Gastrocnemius medialis (tissue), 4 donors: ENCODE measurements around the gene GTF3C4. TPM values are rescaled to one million over a fixed set of nuclear protein-coding genes. Genes with fewer than 3 reads are reported as not detected.

Source experiments
- ATAC-seq, 2 donors: fragments of 150-250 bp; one replicate each; pipeline ENCODE4 v1.9.1; 2016
- DNase-seq, 2 donors: peaks; one replicate each; pipeline ENCODE4 v3.0.0-alpha.2; 2019
- H3K27ac ChIP-seq, 4 donors: fragments of 200-600 bp; sonication (generic); 1 replicate in 1 of 4; 2 replicates in 3 of 4; pipeline ENCODE4 v1.5.1; 2016 to 2018; ENCODE audit warnings: mild to moderate bottlenecking in 2 of 4, moderate library complexity in 1 of 4
- H3K27me3 ChIP-seq, 3 donors: fragments of 200-600 bp; sonication (generic) in 2 of 3; 1 replicate in 1 of 3; 2 replicates in 2 of 3; pipeline versions ENCODE4 v1.5.1 to v1.6.0; 2016 to 2019; ENCODE audit warnings: mild to moderate bottlenecking in 1 of 3, moderate library complexity in 1 of 3
- H3K36me3 ChIP-seq, 2 donors: fragments of 200-600 bp; sonication (generic) in 1 of 2; one replicate each; pipeline ENCODE4 v1.5.1; 2017 to 2018
- H3K4me1 ChIP-seq, 2 donors: fragments of 200-600 bp; sonication (generic) in 1 of 2; one replicate each; pipeline ENCODE4 v1.5.1; 2016 to 2017; ENCODE audit warnings: mild to moderate bottlenecking in 2 of 2
- H3K4me3 ChIP-seq, 4 donors: fragments of 200-600 bp; sonication (generic) in 3 of 4; 1 replicate in 1 of 4; 2 replicates in 3 of 4; pipeline ENCODE4 v1.5.1; 2016 to 2019; ENCODE audit warnings: mild to moderate bottlenecking in 2 of 4
- H3K9me3 ChIP-seq, 3 donors: fragments of 200-600 bp; sonication (generic) in 2 of 3; 1 replicate in 1 of 3; 2 replicates in 2 of 3; pipeline ENCODE4 v1.5.1; 2016 to 2019
- POLR2A ChIP-seq, 2 donors: fragments of 450-650 bp; IDR thresholded peaks; one replicate each; pipeline ENCODE4 v1.6.1; 2017; ENCODE audit warnings: antibody characterized with exemption in 2 of 2, mild to moderate bottlenecking in 2 of 2, moderate library complexity in 2 of 2
- in situ Hi-C, 4 donors: fragments of 200-750 bp; cut with MboI; loops; one replicate each; pipeline versions ENCODE4 v1.15.0 to v1.8.0; 2017; ENCODE audit warnings: low sequenced_read_pairs in 4 of 4
- intact Hi-C: fragments of 100-400 bp; cut with DNase I; formaldehyde crosslinking; loops from one replicate; pipeline ENCODE4 v1.15.1; 2023; ENCODE audit warnings: low total_unique reads
- total RNA-seq, 4 donors: library from RNA; depleted of rRNA; stranded (reverse); fragments of >200 nt; gene quantifications; one replicate each; pipeline versions ENCODE4 v1.1.0 to v1.2.3, GENCODE V29; 2016
- TF ChIP-seq, protein P1 (sequence below), 5 experiments: fragments of 450-650 bp in 3 of 5; fragments of 200-600 bp in 2 of 5; sonication (generic) in 2 of 5; IDR thresholded peaks in 4 of 5; conservative IDR thresholded peaks in 1 of 5; 1 replicate in 4 of 5; 2 replicates in 1 of 5; pipeline ENCODE4 v1.5.1; 2016 to 2019; ENCODE audit warnings: antibody characterized with exemption in 5 of 5, mild to moderate bottlenecking in 3 of 5, moderate library complexity in 3 of 5

GTF3C4 gene, protein sequence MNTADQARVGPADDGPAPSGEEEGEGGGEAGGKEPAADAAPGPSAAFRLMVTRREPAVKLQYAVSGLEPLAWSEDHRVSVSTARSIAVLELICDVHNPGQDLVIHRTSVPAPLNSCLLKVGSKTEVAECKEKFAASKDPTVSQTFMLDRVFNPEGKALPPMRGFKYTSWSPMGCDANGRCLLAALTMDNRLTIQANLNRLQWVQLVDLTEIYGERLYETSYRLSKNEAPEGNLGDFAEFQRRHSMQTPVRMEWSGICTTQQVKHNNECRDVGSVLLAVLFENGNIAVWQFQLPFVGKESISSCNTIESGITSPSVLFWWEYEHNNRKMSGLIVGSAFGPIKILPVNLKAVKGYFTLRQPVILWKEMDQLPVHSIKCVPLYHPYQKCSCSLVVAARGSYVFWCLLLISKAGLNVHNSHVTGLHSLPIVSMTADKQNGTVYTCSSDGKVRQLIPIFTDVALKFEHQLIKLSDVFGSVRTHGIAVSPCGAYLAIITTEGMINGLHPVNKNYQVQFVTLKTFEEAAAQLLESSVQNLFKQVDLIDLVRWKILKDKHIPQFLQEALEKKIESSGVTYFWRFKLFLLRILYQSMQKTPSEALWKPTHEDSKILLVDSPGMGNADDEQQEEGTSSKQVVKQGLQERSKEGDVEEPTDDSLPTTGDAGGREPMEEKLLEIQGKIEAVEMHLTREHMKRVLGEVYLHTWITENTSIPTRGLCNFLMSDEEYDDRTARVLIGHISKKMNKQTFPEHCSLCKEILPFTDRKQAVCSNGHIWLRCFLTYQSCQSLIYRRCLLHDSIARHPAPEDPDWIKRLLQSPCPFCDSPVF
- total RNA-seq, result 10 to 100 TPM in 3 of 4 donors, 1 to 10 TPM in 1; 9.2 to 11.7 (median 10.8) TPM

DNA sequence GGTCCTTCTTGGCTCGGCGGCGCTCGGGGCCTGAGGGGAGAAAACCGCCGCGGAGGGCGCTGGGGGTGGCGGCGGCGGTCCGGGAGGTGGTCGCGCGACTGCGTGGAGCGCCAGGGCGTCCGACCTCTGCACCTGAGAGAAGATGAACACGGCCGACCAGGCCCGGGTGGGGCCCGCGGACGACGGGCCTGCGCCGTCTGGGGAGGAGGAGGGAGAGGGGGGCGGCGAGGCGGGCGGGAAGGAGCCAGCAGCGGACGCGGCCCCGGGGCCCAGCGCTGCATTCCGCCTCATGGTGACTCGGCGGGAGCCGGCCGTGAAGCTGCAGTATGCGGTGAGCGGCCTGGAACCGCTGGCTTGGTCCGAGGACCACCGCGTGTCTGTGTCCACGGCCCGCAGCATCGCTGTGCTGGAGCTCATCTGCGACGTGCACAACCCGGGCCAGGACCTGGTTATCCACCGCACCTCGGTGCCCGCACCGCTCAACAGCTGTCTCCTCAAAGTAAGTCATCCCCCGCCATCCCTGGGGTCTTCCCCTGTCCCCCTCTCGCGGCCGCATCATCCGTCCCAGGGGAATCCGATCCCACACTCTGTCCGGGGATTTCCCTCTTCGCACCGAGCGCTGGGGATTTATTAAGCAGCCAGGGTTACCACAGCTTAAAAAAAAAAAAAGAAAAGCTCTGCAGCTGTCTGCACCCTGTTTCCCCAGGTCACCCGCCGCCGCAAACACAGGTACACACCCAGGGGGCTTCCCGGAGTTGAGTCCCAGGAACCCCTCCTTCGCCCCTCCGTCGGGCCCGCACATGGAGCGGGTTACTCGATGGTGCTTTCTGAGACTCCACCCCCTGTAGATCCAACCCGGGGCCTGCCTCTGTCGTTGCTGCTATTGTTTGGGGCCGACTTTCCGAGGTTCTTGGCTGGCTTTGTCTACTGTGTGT is at the start of gene GTF3C4:
Gene GTF3C4, plus strand, starts transcription at position 8 of the 935 bp plus-strand sequence. Its CDS starts 135 bp downstream, at position 143.
- in situ Hi-C loops, result no loop called here
- TF ChIP-seq POLR2A (IDR thresholded peaks at IDR 0.05), result no peak
- TF ChIP-seq, protein P1, sequence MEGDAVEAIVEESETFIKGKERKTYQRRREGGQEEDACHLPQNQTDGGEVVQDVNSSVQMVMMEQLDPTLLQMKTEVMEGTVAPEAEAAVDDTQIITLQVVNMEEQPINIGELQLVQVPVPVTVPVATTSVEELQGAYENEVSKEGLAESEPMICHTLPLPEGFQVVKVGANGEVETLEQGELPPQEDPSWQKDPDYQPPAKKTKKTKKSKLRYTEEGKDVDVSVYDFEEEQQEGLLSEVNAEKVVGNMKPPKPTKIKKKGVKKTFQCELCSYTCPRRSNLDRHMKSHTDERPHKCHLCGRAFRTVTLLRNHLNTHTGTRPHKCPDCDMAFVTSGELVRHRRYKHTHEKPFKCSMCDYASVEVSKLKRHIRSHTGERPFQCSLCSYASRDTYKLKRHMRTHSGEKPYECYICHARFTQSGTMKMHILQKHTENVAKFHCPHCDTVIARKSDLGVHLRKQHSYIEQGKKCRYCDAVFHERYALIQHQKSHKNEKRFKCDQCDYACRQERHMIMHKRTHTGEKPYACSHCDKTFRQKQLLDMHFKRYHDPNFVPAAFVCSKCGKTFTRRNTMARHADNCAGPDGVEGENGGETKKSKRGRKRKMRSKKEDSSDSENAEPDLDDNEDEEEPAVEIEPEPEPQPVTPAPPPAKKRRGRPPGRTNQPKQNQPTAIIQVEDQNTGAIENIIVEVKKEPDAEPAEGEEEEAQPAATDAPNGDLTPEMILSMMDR (IDR thresholded peaks at IDR 0.05 in 4 of 5, conservative IDR thresholded peaks at IDR 0.05 in 1 of 5), result no peak
- Histone ChIP-seq H3K9me3 (no peaks in the 10 kb centered on the region), H3K27ac (peak within 1 kb of the TSS; percentile 93 to 98 (median 96)), H3K27me3 (no peaks in the 10 kb centered on the region), H3K4me3 (peak within 1 kb of the TSS; percentile 89 to 99 (median 97)), H3K4me1 (peaks cover 26 to 42% of the 10 kb centered on the region in 2 donors), H3K36me3 (no peaks in the 10 kb centered on the region)
- intact Hi-C loops, result loop anchor here (5.0 kb wide), 1 partner anchor 747 kb away; the partner anchor contains the start of gene REXO4
- ATAC-seq (peak; percentile 31 to 34), DNase-seq (peak in 1 of 2 donors; percentile 2)

DNA sequence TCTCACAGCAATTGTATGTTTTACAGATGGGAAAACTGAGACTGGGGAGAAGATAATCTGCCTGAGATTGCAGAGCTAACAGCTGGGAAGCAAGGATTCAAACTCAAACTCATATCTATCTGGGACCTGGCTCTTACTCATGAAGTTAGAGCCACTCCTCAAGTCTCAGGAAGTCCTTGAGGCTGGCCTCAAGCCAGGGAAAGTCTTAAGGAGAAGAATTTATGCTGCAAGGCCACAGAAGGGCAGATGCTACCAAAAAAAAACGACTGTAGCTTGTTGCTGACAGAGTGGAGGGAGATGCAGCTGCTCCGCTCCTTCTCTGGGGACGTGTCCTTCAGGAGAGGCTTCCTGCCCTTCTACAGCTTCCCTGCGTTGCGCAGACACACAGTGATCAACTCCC is 48.1 kb upstream of the GTF3C4 start:
- no peak for TF ChIP-seq POLR2A (IDR thresholded peaks at IDR 0.05)
- TF ChIP-seq, protein P1 (IDR thresholded peaks at IDR 0.05 in 4 of 5, conservative IDR thresholded peaks at IDR 0.05 in 1 of 5), result no peak
- in situ Hi-C loops, result no loop called here
- peaks cover 0 to 54% of the 10 kb centered on the region in 2 donors for H3K36me3 ChIP-seq
- no peak for ATAC-seq
- intact Hi-C loops, result no loop called here
- H3K4me3 ChIP-seq, result no peak overlapping the region
- no peaks in the 10 kb centered on the region for H3K27me3 ChIP-seq
- H3K4me1 ChIP-seq, result no peaks in the 10 kb centered on the region
- no peak for DNase-seq
- H3K27ac ChIP-seq, result no peak overlapping the region
- no peaks in the 10 kb centered on the region for H3K9me3 ChIP-seq

DNA sequence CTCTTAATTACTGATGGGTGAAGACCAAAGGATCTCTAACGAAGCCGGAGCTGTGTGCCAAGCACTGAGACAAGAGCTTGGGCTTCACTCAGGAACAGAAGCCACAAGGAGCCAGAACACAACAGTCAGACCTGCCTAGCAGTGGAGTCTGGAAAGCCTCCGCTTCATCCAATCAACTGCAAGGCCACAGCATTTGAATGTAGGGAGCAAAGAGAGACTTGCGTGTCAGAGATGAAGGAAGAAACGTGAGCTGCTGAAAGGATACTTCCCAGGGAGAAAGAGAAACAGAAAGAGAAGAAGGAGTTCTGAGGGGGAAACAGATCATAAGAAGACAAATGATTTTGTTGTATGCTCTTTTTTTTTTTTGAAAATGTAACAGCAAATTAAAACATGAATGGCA is 44.0 kb upstream of the GTF3C4 start:
- Histone ChIP-seq H3K27me3 (no peaks in the 10 kb centered on the region), H3K36me3 (peaks cover 0 to 66% of the 10 kb centered on the region in 2 donors), H3K4me1 (no peaks in the 10 kb centered on the region), H3K27ac (no peak overlapping the region), H3K9me3 (no peaks in the 10 kb centered on the region), H3K4me3 (no peak overlapping the region)
- in situ Hi-C loops, result no loop called here
- ATAC-seq, result no peak
- TF ChIP-seq POLR2A (IDR thresholded peaks at IDR 0.05), result no peak
- TF ChIP-seq, protein P1 (IDR thresholded peaks at IDR 0.05 in 4 of 5, conservative IDR thresholded peaks at IDR 0.05 in 1 of 5), result no peak
- intact Hi-C loops, result no loop called here
- no peak for DNase-seq

DNA sequence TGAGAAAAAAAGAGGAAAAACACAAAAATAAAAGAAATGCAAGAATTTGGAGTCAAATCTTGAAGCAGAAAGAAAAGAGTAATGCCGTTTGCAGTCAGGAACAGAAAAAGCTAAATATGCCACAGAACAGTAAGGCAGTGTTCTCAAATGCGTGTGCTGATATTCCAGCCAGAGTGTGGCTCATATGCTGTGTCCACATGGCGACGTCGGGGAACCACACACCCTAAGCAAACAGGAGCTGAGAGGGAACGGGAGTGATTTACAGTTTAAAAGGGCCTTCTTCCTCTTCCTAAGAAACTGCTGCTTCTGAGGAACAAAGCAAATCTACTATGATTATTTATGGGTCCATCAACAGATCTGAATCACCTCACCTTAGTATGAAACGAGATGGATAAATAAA is 43.2 kb upstream of the GTF3C4 start:
- ATAC-seq (no peak), DNase-seq (no peak)
- in situ Hi-C loops, result no loop called here

More for the DNA sequence above, 43.2 kb upstream of the GTF3C4 start:
- TF ChIP-seq, protein P1 (IDR thresholded peaks at IDR 0.05 in 4 of 5, conservative IDR thresholded peaks at IDR 0.05 in 1 of 5), result no peak
- TF ChIP-seq POLR2A (IDR thresholded peaks at IDR 0.05), result no peak
- Histone ChIP-seq H3K27ac (no peak overlapping the region), H3K4me1 (no peaks in the 10 kb centered on the region), H3K27me3 (no peaks in the 10 kb centered on the region), H3K9me3 (no peaks in the 10 kb centered on the region), H3K4me3 (no peak overlapping the region), H3K36me3 (peaks cover 0 to 67% of the 10 kb centered on the region in 2 donors)
- intact Hi-C loops, result no loop called here
